ENCODE results near the gene SNX32.

DNA sequence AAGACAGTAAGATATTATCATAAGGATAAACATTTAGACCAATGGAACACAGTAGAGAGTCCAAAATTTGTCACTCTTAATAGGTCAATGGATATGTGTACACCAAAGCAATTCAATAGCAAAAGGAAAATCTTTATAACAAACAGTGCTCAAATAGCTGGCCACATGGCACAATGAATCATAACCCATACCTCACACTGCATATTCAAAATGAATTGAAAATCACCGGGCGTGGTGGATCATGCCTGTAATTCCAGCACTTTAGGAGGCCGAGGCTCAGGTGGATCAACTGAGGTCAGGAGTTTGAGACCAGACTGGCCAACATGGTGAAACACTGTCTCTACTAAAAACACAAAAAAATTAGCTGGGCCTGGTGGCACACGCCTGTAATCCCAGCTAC is 8.4 kb downstream of the SNX32 start:
- TF ChIP-seq, protein P1, sequence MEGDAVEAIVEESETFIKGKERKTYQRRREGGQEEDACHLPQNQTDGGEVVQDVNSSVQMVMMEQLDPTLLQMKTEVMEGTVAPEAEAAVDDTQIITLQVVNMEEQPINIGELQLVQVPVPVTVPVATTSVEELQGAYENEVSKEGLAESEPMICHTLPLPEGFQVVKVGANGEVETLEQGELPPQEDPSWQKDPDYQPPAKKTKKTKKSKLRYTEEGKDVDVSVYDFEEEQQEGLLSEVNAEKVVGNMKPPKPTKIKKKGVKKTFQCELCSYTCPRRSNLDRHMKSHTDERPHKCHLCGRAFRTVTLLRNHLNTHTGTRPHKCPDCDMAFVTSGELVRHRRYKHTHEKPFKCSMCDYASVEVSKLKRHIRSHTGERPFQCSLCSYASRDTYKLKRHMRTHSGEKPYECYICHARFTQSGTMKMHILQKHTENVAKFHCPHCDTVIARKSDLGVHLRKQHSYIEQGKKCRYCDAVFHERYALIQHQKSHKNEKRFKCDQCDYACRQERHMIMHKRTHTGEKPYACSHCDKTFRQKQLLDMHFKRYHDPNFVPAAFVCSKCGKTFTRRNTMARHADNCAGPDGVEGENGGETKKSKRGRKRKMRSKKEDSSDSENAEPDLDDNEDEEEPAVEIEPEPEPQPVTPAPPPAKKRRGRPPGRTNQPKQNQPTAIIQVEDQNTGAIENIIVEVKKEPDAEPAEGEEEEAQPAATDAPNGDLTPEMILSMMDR (IDR thresholded peaks at IDR 0.05): no peak
- no peak for TF ChIP-seq POLR2A (IDR thresholded peaks at IDR 0.05)

Data from lower leg skin (tissue), 3 donors.